NCI-H69 (cell line): ENCODE measurements around the gene CCR6.
A peak's percentile ranks its signal among the peaks of the same experiment; 100 is the strongest.

ENCODE experiments used
- DNase-seq: peaks from one replicate; lab custom pipeline; 2025; lab: John Stamatoyannopoulos, UW

Gene CCR6

DNA sequence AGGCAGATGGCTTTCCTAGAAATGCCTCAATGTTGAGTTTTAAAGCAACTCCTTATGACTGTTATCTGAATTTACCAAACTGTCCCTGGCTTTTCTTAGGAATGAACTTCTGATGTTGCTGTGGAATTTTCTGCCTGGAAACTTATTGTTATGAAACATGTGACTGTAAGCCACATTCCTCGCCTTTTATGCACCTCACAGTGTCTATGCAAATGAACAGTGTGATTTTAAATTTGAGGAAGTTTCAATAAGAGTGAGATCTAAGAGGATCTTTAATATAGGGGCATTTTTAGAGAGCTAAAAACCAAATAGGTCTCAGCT is 2.4 kb upstream of the CCR6 start:
- no peak for DNase-seq

DNA sequence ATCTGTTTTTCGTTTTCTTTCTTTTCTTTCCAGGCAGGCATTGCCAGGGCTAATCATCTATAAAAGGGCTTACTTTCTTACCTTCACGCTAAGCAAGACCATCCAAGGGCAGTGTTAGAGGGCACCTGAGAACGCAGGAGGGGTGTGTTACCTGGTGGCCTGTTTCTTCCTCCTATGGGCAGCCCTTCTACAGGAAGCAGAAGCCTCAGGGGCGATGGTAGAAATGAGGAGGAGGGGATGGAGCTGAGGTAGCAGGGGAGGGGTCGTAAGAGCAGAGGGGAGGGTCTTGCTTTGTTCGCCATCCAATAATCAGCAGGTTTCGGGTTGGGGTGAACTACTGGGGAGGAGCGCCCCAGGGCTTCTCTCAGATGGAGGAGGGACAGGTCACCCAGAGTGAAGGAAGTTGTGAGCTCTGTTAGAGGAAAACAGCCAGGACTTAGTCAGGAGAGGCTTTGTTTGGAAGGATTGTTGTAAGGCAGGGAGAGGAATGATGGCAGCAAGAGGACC is 1.5 kb upstream of the CCR6 start:
- DNase-seq: no peak

DNA sequence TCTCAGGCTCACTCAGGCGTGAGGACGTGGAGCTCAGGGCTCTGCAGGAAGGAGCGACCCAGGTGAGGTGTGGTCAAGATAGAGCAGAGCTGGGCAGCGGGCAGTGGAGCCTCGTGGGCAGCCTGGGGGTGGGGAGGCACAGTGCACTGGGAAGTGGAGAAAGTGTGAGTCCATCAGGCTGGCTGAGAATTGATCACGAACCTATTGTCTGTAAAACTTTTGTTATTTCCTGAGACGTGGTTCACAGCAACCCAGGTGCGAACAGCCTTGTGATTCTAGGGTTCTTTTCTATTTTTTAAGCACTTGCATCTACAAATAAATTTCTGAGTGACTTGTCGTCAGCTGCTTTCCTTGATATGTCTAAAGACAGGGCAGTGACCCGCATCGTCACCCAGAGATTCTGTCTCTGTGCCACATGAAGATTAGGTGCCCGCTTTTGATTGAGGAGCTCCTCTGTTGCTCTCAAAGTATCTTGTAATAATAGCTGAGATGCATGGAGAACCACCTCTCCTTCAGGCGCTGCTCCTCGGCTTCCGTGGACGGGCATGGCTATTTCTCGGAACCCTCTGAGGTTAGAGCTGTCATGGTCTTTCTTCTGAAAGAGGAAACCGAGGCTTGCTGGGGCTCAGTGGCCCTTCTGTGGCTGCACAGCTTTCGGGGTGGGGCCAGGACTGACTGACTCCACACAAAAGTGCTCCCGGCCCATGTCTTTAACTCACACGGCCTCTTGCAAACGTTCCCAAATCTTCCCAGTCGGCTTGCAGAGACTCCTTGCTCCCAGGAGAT is 662 bp upstream of the CCR6 start:
- DNase-seq: no peak

DNA sequence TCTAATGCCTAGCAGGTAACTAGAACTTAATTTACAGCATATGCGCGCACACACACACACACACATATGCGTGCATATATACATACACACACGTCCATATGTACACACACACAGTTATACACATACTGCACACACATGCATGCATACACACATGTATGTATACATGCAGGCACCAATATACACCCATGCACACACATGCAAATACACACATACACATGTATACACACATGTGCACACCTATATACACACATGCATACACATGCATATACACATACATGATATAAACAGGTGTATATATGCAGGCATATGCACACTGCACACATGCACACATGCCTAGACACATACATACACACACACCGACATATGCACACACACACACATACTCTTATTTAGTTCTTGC is 1.9 kb downstream of the CCR6 start:
- no peak for DNase-seq

GRCh38 chr6:167125410-167125809 is 2.5 kb downstream of the CCR6 start:
- no peak for DNase-seq

DNA sequence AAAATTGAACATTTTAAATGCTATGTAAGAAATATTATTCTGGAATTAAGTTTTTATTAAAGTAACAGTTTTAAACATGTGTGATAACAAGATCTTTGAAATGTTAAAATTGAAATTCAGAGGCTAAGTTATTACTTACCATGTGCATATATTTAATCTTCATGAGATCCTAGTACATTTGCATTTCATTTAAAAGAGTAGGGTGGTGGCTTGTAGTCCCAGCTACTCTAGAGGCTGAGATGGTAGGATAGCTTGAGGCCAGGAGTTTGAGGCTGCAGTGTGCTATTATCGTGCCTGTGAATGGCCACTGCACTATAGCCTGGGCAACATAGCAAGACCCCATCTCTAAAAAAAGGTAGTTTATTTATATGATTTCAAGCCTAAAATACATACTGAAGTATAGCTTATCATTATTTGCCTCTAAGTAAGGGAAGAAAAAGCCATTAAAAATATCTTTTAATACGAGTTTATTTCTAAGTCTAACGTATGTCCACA is 3.0 kb downstream of the CCR6 start:
- DNase-seq: no peak

DNA sequence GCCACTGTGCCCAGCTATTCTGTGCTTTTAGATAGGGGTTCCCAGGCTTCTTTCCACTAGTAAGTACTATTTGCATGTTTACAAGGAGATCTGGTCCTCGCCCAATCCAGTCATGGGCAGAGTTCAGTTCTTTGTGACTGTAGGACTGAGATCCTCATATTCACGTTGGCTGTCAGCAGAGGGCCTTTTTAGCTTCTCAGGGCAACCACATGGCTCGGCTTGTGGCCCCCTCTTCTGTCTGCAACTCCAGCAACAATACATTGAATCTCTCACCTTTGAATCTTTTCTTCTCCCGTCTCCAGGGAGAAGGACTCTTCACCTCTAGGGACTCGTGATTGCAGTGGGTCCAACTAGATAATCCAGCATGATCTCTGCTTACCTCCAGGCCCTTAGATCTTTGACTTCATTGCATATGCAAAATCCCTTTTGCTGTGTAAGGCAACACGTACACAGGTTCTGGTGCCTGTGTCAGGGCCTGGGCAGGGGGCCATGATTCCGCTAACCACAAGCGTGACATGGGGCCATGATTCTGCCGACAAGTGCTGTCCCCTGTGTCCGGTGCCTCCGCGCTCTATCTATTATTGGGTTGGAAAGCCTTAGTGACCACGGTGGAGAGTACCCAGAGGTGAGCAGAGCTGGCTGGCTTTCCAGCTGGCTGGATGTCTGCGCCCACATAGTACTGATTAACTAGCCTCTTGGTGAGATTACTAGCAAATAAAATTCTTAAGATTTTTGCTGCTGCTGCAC is 5.1 kb downstream of the CCR6 start:
- DNase-seq: no peak

DNA sequence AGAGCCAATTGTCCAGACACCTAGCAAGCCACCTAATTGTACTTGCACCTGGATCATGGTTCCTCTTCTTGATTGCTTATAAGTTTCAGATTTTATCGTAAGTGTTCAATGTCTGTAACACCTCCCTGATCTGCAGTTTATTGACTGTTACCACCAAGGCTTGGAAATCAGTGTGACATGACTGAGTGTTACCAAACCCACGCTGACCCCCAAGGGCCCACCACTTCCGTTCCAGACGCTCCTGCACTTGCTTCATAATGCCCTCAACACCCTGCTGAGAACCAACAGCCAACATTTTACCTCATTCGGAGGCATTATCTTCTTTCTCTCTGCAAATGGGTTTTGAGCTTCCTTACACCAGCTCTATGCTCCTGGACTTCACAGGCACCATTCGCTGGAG is 6.3 kb downstream of the CCR6 start:
- no peak for DNase-seq

- DNase-seq: no peak
Measured at GRCh38 chr6:167129562-167129961, 6.7 kb downstream of the CCR6 start.

GRCh38 chr6:167130008-167130677 is 7.2 kb downstream of the CCR6 start:
- DNase-seq: no peak

GRCh38 chr6:167130712-167131684 is 8.1 kb downstream of the CCR6 start:
- no peak for DNase-seq

DNA sequence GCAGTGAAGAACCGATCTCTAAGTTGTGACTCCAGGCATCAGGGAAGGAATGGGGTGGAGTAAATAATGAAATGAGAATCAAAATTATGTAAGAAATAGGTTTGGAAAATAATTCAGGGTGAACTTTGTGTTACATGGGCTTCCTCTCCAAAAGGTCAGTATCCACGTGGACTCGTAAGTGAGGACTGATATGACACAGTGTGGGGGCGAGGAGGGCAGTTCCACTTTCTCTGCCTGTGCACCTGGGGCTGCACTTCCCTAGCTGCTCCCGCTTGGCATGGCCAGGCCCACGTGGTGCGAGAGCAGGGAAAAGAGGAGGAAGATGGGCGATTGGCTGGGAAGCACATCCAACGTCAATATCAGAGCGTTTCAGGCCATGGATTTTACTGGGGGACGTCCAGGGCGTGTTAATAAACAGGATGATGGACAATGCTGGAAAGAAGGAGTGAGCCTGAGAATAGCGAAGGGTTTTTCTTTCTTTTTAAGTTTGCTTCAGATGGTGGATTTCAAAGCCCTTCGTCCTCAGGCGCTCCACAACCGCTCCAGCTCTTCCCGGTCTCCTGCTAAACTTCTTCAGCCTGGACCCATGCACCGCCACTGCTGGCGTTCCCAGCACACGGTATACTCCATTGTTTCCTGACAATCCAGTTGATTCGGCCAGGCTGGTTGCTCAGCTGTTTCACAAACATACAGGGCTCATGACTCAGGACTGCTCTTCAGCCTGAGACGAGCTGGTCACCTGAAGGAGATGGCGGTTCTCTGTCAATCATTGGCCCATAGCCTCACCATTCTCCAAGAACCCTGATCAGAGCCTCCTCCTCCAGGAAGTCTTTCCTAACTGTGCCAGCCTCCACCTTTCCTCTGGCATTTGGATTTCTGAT is 11.8 kb downstream of the CCR6 start:
- DNase-seq: no peak

DNA sequence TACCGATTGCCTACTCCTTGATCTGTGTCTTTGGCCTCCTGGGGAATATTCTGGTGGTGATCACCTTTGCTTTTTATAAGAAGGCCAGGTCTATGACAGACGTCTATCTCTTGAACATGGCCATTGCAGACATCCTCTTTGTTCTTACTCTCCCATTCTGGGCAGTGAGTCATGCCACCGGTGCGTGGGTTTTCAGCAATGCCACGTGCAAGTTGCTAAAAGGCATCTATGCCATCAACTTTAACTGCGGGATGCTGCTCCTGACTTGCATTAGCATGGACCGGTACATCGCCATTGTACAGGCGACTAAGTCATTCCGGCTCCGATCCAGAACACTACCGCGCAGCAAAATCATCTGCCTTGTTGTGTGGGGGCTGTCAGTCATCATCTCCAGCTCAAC is 13.5 kb downstream of the CCR6 start:
- DNase-seq: no peak

GRCh38 chr6:167137081-167137480 is 14.2 kb downstream of the CCR6 start:
- no peak for DNase-seq

DNA sequence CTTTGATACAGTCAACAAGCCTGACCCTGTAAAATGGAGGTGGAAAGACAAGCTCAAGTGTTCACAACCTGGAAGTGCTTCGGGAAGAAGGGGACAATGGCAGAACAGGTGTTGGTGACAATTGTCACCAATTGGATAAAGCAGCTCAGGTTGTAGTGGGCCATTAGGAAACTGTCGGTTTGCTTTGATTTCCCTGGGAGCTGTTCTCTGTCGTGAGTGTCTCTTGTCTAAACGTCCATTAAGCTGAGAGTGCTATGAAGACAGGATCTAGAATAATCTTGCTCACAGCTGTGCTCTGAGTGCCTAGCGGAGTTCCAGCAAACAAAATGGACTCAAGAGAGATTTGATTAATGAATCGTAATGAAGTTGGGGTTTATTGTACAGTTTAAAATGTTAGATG is 15.0 kb downstream of the CCR6 start:
- no peak for DNase-seq

- no peak for DNase-seq
Measured at GRCh38 chr6:167139761-167140160, 16.9 kb downstream of the CCR6 start.

DNA sequence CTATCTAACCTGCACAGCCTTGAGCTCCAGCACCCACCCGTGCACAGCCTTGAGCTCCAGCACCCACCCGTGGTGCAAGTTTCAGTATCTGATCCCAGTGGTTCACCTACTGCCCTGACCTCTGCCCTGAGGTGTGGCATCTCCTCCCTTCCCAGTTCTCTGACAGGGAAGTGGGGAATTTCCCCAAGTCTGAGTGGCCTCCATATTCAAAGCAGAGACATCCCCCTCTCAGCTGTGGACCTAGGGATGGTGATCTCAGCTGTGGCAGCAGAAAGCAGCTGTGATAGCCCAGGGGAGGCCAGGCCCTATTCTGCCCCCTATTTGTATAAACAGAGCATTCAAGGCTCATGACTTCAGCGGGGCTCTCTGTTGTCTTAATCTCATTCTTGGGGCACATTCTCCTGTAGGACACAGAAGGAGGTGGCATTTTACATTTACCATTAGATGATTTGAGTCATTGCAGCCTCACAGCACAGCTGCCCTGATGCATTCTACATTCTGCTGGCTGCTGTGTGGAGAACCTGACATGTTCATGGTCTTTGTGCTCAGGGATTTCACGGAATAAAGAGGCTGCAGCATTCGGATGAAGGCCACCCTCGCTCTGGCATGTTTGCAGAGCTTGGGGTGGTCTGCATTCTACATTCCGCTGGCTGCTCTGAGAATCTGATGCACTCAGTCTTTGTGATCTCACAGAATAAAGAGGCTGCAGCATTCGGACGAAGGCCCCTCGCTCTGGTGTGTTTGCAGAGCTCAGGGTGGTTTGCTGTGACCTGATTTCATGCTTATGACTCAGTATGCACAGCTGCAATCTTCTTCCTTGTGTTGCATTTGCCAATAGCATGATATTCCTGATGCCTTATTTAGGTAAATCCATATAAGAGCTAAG is 17.9 kb downstream of the CCR6 start:
- DNase-seq: no peak

GRCh38 chr6:167141667-167142432 is 19.0 kb downstream of the CCR6 start:
- DNase-seq: peak; percentile 46

DNA sequence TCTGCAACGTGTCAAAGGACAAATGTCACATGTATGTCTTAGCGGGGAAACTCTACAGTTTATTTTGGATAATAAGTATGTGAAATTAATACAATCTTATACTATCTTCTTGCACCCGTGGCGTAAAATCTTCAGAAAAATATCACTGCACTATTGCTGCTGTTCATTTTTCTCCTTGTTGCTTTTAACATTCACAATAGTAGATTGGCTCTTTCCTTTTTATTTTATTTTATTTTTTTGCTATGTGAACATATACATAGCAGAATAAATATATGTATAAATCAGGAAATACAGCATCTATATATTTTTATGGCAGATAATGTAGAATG is 19.5 kb downstream of the CCR6 start:
- no peak for DNase-seq
